K562 (cell line): ENCODE results near the gene GPR108. TPM values are rescaled to one million over a fixed set of nuclear protein-coding genes. Genes with fewer than 3 reads are reported as not detected.

Source experiments
- BRCA1 ChIP-seq, 2 experiments: fragments of 450-650 bp in 1 of 2; sonication (generic) in 1 of 2; formaldehyde crosslinking in 1 of 2; IDR thresholded peaks; 2 replicates each; pipeline versions ENCODE4 v1.5.0 to v1.6.1; 2017 to 2020; ENCODE audit warnings: mild to moderate bottlenecking in 1 of 2, missing genetic modification reagents in 1 of 2
- CAMTA2 ChIP-seq: fragments of 250-450 bp; sonication (Bioruptor Pico); conservative IDR thresholded peaks from 2 replicates; pipeline ENCODE4 v1.5.1; 2022
- CBFA2T3 ChIP-seq: fragments of 450-650 bp; IDR thresholded peaks from 2 replicates; pipeline ENCODE4 v1.6.1; 2017
- CCAR2 ChIP-seq: fragments of 200-400 bp; formaldehyde crosslinking; IDR thresholded peaks from 2 replicates; pipeline ENCODE4 v1.6.1; 2017; ENCODE audit warnings: mild to moderate bottlenecking, low read depth, low read length
- CHD2 ChIP-seq: IDR thresholded peaks from 2 replicates; pipeline ENCODE4 v1.6.1; 2011; ENCODE audit warnings: low read depth, low read length
- EZH2 ChIP-seq: IDR thresholded peaks from 2 replicates; pipeline ENCODE4 v1.6.1; 2012; ENCODE audit warnings: low read depth, mild to moderate bottlenecking, inconsistent platforms, low read length, borderline replicate concordance
- HDGF ChIP-seq: fragments of 450-650 bp; IDR thresholded peaks from 2 replicates; pipeline ENCODE4 v1.6.1; 2016
- MEIS2 ChIP-seq: fragments of 450-650 bp; IDR thresholded peaks from 2 replicates; pipeline ENCODE4 v1.6.1; 2014; ENCODE audit warnings: mild to moderate bottlenecking; ENCODE audit not compliant: partially characterized antibody
- MXI1 ChIP-seq: IDR thresholded peaks from 2 replicates; pipeline ENCODE4 v1.6.1; 2011; ENCODE audit warnings: low read depth, mild to moderate bottlenecking, improper control_type of control experiment, low read length
- NFE2 ChIP-seq: IDR thresholded peaks from 2 replicates; pipeline ENCODE4 v1.6.1; 2014; ENCODE audit warnings: antibody characterized with exemption, low read depth
- RBBP5 ChIP-seq: fragments of 200-600 bp; sonication (generic); IDR thresholded peaks from 2 replicates; pipeline ENCODE4 v1.6.1; 2012; ENCODE audit warnings: borderline replicate concordance, mild to moderate bottlenecking, low read length, control low read depth, inconsistent platforms; ENCODE audit not compliant: insufficient read depth, poor library complexity, severe bottlenecking
- SNIP1 ChIP-seq: fragments of 450-650 bp; IDR thresholded peaks from 2 replicates; pipeline ENCODE4 v1.7.1; 2017; ENCODE audit warnings: low read depth, mild to moderate bottlenecking
- TBP ChIP-seq: optimal IDR thresholded peaks from 2 replicates; pipeline ENCODE3; 2011; ENCODE audit warnings: low read depth, low read length, improper control_type of control experiment
- ZNF143 ChIP-seq: sonication (generic); formaldehyde crosslinking; IDR thresholded peaks from 2 replicates; pipeline ENCODE4 v1.9.0; 2022; ENCODE audit warnings: mild to moderate bottlenecking, missing genetic modification reagents
- ZNF224 ChIP-seq: sonication (generic); formaldehyde crosslinking; IDR thresholded peaks from 2 replicates; pipeline ENCODE4 v1.8.0; 2022; ENCODE audit warnings: mild to moderate bottlenecking, missing genetic modification reagents
- ZNF589 ChIP-seq: fragments of 200-800 bp; sonication (Bioruptor generic); IDR thresholded peaks from 2 replicates; pipeline ENCODE4 v1.6.1; 2016; ENCODE audit warnings: low read depth, missing genetic modification characterization, missing compliant biosample characterization
- ZNF609 ChIP-seq: sonication (generic); formaldehyde crosslinking; IDR thresholded peaks from 2 replicates; pipeline ENCODE4 v1.8.1; 2023; ENCODE audit warnings: missing genetic modification reagents, mild to moderate bottlenecking, borderline replicate concordance
- polyA plus RNA-seq, 8 experiments: library from polyadenylated mRNA; depleted of rRNA in 4 of 8; stranded (reverse) in 5 of 8; unstranded in 3 of 8; fragments of >200 nt; fragmentation: Nextera tagmentation in 2 of 8; fragmentation: Illumina TruSeq in 1 of 8; extraction: Ambion mirVana in 2 of 8; extraction: Trizol in 1 of 8; gene quantifications; 2 replicates each; pipeline versions ENCODE4 v1.2.1 to v1.2.3, GENCODE V29; 2011 to 2014; ENCODE audit warnings: inconsistent platforms in 1 of 8, missing spikeins in 1 of 8
- total RNA-seq, 7 experiments: library from RNA; depleted of rRNA in 6 of 7; stranded (reverse); fragments of >200 nt in 6 of 7; fragmentation: Illumina TruSeq in 2 of 7; extraction: Trizol in 2 of 7; gene quantifications; 2 replicates each; pipeline versions ENCODE4 v1.2.1 to v1.2.3, GENCODE V29; 2011 to 2021; ENCODE audit warnings: low replicate concordance in 1 of 7
- TF ChIP-seq, protein P1 (sequence below): fragments of 450-650 bp; IDR thresholded peaks from one replicate; pipeline ENCODE4 v1.6.1; 2018; ENCODE audit warnings: mild to moderate bottlenecking, moderate library complexity; ENCODE audit not compliant: partially characterized antibody
- TF ChIP-seq, protein P2 (sequence below): fragments of 200-400 bp; formaldehyde crosslinking; IDR thresholded peaks from 2 replicates; pipeline ENCODE4 v1.6.1; 2017; ENCODE audit warnings: mild to moderate bottlenecking, low read depth, low read length, moderate library complexity
- TF ChIP-seq, protein P3 (sequence below), 2 experiments: fragments of 450-650 bp in 1 of 2; sonication (generic) in 1 of 2; formaldehyde crosslinking; conservative IDR thresholded peaks; 2 replicates each; pipeline versions ENCODE4 v1.4.0 to v1.8.1; 2020 to 2022; ENCODE audit warnings: mild to moderate bottlenecking in 1 of 2, missing genetic modification reagents in 1 of 2

GPR108 gene
- total and polyA plus RNA-seq, 9 of the 15 experiments (the other 6 are each of a cell fraction or from before 2014, with no cell fraction given) = 2.4 to 33.2 (median 24.4) TPM

DNA sequence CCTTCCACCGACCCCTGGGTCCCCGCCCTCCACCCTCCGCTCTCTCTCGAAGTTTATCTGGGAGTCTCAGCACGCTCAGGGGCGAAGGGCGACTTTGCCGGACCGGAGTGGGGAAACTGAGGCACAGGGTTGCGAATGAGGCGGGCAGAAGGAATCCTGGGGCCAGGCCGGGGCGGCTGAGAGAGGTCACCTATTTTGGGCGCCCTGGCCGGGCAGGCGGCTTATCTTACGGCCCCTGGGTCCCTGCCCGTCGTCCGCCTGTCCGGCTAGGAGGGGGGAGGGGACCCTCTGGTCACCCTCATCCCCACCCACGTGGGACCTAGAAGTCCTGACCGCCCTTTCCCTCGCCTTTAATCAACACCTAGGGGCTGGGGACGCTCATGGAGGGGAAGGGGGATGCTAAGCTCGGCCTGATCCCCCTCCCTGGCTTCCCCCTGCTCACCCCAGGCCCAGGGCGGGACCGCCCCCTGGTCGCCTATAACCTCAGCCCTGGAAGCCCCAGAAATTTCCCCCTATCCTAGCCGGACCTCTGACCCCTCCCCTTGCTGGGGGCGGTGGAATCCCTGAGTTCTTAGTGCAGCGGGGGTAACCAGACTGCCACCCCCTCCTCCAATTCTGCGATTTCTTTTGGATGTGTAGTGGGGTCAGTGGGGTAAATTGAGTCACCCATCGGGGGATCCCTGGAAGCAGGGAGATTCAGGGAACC lies 2.7 kb upstream of the GPR108 start (continued):
- no peak for TF ChIP-seq CCAR2
- no peak for TF ChIP-seq TBP
- TF ChIP-seq, protein P1, sequence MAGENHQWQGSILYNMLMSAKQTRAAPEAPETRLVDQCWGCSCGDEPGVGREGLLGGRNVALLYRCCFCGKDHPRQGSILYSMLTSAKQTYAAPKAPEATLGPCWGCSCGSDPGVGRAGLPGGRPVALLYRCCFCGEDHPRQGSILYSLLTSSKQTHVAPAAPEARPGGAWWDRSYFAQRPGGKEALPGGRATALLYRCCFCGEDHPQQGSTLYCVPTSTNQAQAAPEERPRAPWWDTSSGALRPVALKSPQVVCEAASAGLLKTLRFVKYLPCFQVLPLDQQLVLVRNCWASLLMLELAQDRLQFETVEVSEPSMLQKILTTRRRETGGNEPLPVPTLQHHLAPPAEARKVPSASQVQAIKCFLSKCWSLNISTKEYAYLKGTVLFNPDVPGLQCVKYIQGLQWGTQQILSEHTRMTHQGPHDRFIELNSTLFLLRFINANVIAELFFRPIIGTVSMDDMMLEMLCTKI = no peak
- no peak for TF ChIP-seq SNIP1
- no peak for TF ChIP-seq ZNF589
- TF ChIP-seq ZNF143 (CRISPR knock-in tag) = no peak
- TF ChIP-seq CAMTA2 = no peak
- no peak for TF ChIP-seq ZNF224 (CRISPR knock-in tag)
- TF ChIP-seq HDGF = no peak
- no peak for TF ChIP-seq NFE2
- TF ChIP-seq, protein P2, sequence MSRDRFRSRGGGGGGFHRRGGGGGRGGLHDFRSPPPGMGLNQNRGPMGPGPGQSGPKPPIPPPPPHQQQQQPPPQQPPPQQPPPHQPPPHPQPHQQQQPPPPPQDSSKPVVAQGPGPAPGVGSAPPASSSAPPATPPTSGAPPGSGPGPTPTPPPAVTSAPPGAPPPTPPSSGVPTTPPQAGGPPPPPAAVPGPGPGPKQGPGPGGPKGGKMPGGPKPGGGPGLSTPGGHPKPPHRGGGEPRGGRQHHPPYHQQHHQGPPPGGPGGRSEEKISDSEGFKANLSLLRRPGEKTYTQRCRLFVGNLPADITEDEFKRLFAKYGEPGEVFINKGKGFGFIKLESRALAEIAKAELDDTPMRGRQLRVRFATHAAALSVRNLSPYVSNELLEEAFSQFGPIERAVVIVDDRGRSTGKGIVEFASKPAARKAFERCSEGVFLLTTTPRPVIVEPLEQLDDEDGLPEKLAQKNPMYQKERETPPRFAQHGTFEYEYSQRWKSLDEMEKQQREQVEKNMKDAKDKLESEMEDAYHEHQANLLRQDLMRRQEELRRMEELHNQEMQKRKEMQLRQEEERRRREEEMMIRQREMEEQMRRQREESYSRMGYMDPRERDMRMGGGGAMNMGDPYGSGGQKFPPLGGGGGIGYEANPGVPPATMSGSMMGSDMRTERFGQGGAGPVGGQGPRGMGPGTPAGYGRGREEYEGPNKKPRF = no peak
- TF ChIP-seq, protein P3, sequence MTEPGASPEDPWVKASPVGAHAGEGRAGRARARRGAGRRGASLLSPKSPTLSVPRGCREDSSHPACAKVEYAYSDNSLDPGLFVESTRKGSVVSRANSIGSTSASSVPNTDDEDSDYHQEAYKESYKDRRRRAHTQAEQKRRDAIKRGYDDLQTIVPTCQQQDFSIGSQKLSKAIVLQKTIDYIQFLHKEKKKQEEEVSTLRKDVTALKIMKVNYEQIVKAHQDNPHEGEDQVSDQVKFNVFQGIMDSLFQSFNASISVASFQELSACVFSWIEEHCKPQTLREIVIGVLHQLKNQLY (CRISPR knock-in tag; conservative IDR thresholded peaks at IDR 0.05) = no peak
- no peak for TF ChIP-seq CHD2
- TF ChIP-seq EZH2 = no peak
- 0 out of 2 replicates have a peak, but pooled peaks have one; percentile 16 for TF ChIP-seq MXI1
- TF ChIP-seq CBFA2T3 = peak; percentile 53
- TF ChIP-seq MEIS2 = no peak
- no peak for TF ChIP-seq ZNF609 (CRISPR knock-in tag)
- TF ChIP-seq RBBP5 = peak; percentile 9
- TF ChIP-seq BRCA1 (IDR thresholded peaks at IDR 0.05) = no peak
- TF ChIP-seq BRCA1 (CRISPR knock-in tag; IDR thresholded peaks at IDR 0.05) = no peak
